Esophagus squamous epithelium (tissue), 5 donors: ENCODE measurements around the gene SLC52A3. TPM values are rescaled to one million over a fixed set of nuclear protein-coding genes. Genes with fewer than 3 reads are reported as not detected.

Experiments used
- DNase-seq: peaks from one replicate; lab custom pipeline; 2025; lab: John Stamatoyannopoulos, UW
- H3K27ac ChIP-seq, 4 donors: fragments of 200-600 bp; sonication (generic); one replicate each; pipeline ENCODE4 v1.5.1; 2016 to 2019; ENCODE audit warnings: mild to moderate bottlenecking in 1 of 4
- H3K27me3 ChIP-seq, 4 donors: fragments of 200-600 bp; sonication (generic); 1 replicate in 3 of 4; 2 replicates in 1 of 4; pipeline versions ENCODE4 v1.5.1 to v1.6.0; 2017 to 2021; ENCODE audit warnings: antibody characterized with exemption in 1 of 4
- H3K36me3 ChIP-seq, 3 donors: fragments of 200-600 bp; sonication (generic); one replicate each; pipeline ENCODE4 v1.5.1; 2016 to 2019
- H3K4me1 ChIP-seq, 3 donors: fragments of 200-600 bp; sonication (generic); one replicate each; pipeline ENCODE4 v1.5.1; 2017 to 2019
- H3K4me3 ChIP-seq, 4 donors: fragments of 200-600 bp; sonication (generic); 1 replicate in 3 of 4; 2 replicates in 1 of 4; pipeline ENCODE4 v1.5.1; 2016 to 2019; ENCODE audit warnings: mild to moderate bottlenecking in 2 of 4, moderate library complexity in 1 of 4
- H3K9me3 ChIP-seq, 3 donors: fragments of 200-600 bp; sonication (generic); one replicate each; pipeline ENCODE4 v1.5.1; 2016 to 2019
- CTCF ChIP-seq, 6 experiments: fragments of 450-650 bp in 4 of 6; fragments of 200-600 bp in 2 of 6; sonication (generic) in 2 of 6; IDR thresholded peaks; one replicate each; pipeline ENCODE4 v1.5.1; 2016 to 2019; ENCODE audit warnings: antibody characterized with exemption in 6 of 6, mild to moderate bottlenecking in 4 of 6, moderate library complexity in 4 of 6
- POLR2A ChIP-seq, 4 donors: fragments of 450-650 bp; IDR thresholded peaks; one replicate each; pipeline ENCODE4 v1.6.1; 2017; ENCODE audit warnings: antibody characterized with exemption in 4 of 4, mild to moderate bottlenecking in 4 of 4, moderate library complexity in 3 of 4
- WGBS, 2 donors: methylation state at CpG; one replicate each; pipeline ENCODE4 v1.1.5; 2018; 5-methylcytosine and 5-hydroxymethylcytosine counted together
- intact Hi-C: fragments of 100-400 bp; cut with DNase I; formaldehyde crosslinking; loops from one replicate; pipeline ENCODE4 v1.15.0; 2022
- total RNA-seq, 4 donors: library from RNA; depleted of rRNA; stranded (reverse); fragments of >200 nt; gene quantifications; one replicate each; pipeline ENCODE4 v1.1.0, GENCODE V29; 2016
- donor health status: DM: yes; HTN: yes; CAD: no.

The SLC52A3 gene
- total RNA-seq, 4 donors from 2014 or later = 0.57 to 10.9 (median 6.5) TPM

GRCh38 chr20:774660-775057, 6.4 kb upstream of the SLC52A3 start:
- Histone ChIP-seq H3K9me3 (no peaks in the 10 kb centered on the region), H3K4me3 (no peak overlapping the region), H3K36me3 (no peaks in the 10 kb centered on the region), H3K4me1 (peaks cover 0 to 14% (median 0%) of the 10 kb centered on the region in 3 donors), H3K27ac (no peak overlapping the region), H3K27me3 (no peaks in the 10 kb centered on the region)
- no peak for TF ChIP-seq POLR2A (IDR thresholded peaks at IDR 0.05)
- TF ChIP-seq CTCF (IDR thresholded peaks at IDR 0.05) = no peak
- no peak for DNase-seq
- intact Hi-C loops = no loop called here
- 85 to 100% methylated on average over 1 to 4 of the region's 5 CpGs for WGBS, 2 donors

GRCh38 chr20:774016-774659, 5.8 kb upstream of the SLC52A3 start:
- Histone ChIP-seq H3K27me3 (no peaks in the 10 kb centered on the region), H3K27ac (no peak overlapping the region), H3K4me3 (no peak overlapping the region), H3K4me1 (peaks cover 0 to 14% (median 0%) of the 10 kb centered on the region in 3 donors), H3K36me3 (no peaks in the 10 kb centered on the region), H3K9me3 (no peaks in the 10 kb centered on the region)
- intact Hi-C loops = no loop called here
- TF ChIP-seq POLR2A (IDR thresholded peaks at IDR 0.05) = no peak
- TF ChIP-seq CTCF (IDR thresholded peaks at IDR 0.05) = no peak
- no peak for DNase-seq
- 85 to 92% methylated on average over 2 to 4 of the region's 8 CpGs for WGBS, 2 donors

- no peak for TF ChIP-seq POLR2A (IDR thresholded peaks at IDR 0.05)
- no peak for TF ChIP-seq CTCF (IDR thresholded peaks at IDR 0.05)
- intact Hi-C loops = no loop called here
- H3K9me3 ChIP-seq = no peaks in the 10 kb centered on the region
- no peak overlapping the region for H3K4me3 ChIP-seq
- peaks cover 0 to 23% (median 0%) of the 10 kb centered on the region in 3 donors for H3K4me1 ChIP-seq
- no peaks in the 10 kb centered on the region for H3K36me3 ChIP-seq
- DNase-seq = no peak
- no peaks in the 10 kb centered on the region for H3K27me3 ChIP-seq
- no peak overlapping the region for H3K27ac ChIP-seq
- WGBS, 2 donors = 79% methylated on average over 6 to 9 of the region's 9 CpGs
Observed at GRCh38 chr20:772806-773205, 4.5 kb upstream of the SLC52A3 start.

- TF ChIP-seq CTCF (IDR thresholded peaks at IDR 0.05) = no peak
- TF ChIP-seq POLR2A (IDR thresholded peaks at IDR 0.05) = no peak
- H3K9me3 ChIP-seq = no peaks in the 10 kb centered on the region
- no peak for DNase-seq
Observed at GRCh38 chr20:771741-772464, 3.6 kb upstream of the SLC52A3 start.

GRCh38 chr20:770691-771090, 2.4 kb upstream of the SLC52A3 start:
- no peak overlapping the region for H3K4me3 ChIP-seq
- TF ChIP-seq CTCF (IDR thresholded peaks at IDR 0.05) = no peak
- no peak for TF ChIP-seq POLR2A (IDR thresholded peaks at IDR 0.05)
- no peaks in the 10 kb centered on the region for H3K27me3 ChIP-seq
- no peaks in the 10 kb centered on the region for H3K9me3 ChIP-seq
- 82 to 90% methylated on average over 2 of the region's 2 CpGs for WGBS, 2 donors
- H3K27ac ChIP-seq = no peak overlapping the region
- DNase-seq = no peak
- intact Hi-C loops = no loop called here
- peaks cover 0 to 22% (median 0%) of the 10 kb centered on the region in 3 donors for H3K4me1 ChIP-seq
- H3K36me3 ChIP-seq = no peaks in the 10 kb centered on the region

More at GRCh38 chr20:771741-772464, 3.6 kb upstream of the SLC52A3 start:
- Histone ChIP-seq H3K4me3 (no peak overlapping the region), H3K27me3 (no peaks in the 10 kb centered on the region), H3K36me3 (no peaks in the 10 kb centered on the region), H3K27ac (no peak overlapping the region), H3K4me1 (peaks cover 0 to 26% (median 0%) of the 10 kb centered on the region in 3 donors)
- intact Hi-C loops = no loop called here
- WGBS, 2 donors = 62 to 70% methylated on average over 8 to 9 of the region's 9 CpGs
